ENCODE results near the gene BTD.
"Not testable (repeated sequence)": the region's sequence is repeated elsewhere in the genome, so short reads cannot be mapped to it uniquely, and the experiment has no call there.

The BTD gene

GRCh38 chr3:15604584-15604983, 3.0 kb downstream of the BTD start:
- not testable (repeated sequence) for DNase-seq

DNA sequence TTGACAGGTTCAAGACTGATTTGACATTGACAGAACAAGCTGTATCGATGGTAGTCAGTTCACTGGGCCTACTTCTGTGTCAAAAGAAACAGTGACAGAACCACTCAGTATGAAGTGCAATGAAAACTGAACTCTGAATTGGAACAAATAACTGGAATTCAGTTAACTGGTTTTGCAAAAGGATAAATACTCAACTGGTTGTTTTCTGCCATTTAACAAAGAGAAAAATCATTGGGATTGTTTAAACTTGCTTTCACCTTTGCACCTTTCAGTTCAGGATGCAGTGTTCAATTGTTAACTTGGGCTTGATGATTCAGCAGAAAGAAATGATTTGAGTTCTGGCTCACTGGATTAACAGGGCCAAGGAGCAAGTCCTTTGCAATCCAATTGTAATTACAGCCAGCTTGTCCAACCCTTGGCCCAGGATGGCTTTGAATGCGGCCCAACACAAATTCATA, 4.9 kb downstream of the BTD start:
- DNase-seq = no peak

DNA sequence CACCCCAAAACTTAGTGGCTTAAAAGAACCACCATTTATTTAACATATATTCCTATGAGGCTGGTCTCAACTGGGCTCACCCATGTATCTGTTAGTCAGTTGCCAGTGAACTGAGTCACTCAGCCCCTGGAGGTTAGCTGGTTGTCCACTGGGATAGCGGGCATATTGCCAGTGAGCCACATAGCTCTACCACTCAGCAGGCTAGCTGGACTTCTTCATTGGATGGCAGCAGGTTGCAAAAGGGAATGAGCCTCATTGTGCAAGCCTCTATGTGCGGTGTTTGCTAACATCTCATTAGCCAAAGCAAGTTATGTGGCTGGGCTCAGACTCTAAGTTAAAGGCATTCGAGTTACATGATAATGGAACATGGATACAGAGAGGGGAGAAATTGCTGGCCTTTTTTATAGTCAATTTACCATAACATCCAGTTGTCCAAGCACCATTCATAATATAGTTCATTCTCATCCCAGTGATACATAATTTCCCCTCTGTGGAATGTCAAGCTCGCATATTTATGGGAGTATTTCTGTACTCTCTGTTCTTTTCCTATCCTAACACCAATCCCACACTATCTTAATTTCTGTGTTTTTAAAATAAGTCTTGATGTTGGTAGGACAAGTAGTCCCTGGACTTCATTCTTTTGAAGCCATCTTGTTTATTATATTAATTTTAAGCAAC, 8.7 kb downstream of the BTD start:
- peak; percentile 90 for DNase-seq

GRCh38 chr3:15611018-15611417, 9.5 kb downstream of the BTD start:
- DNase-seq = no peak

GRCh38 chr3:15612001-15612400, 10.5 kb downstream of the BTD start:
- no peak for DNase-seq

- no peak for DNase-seq
Measured at GRCh38 chr3:15614958-15615357, 13.4 kb downstream of the BTD start.

DNA sequence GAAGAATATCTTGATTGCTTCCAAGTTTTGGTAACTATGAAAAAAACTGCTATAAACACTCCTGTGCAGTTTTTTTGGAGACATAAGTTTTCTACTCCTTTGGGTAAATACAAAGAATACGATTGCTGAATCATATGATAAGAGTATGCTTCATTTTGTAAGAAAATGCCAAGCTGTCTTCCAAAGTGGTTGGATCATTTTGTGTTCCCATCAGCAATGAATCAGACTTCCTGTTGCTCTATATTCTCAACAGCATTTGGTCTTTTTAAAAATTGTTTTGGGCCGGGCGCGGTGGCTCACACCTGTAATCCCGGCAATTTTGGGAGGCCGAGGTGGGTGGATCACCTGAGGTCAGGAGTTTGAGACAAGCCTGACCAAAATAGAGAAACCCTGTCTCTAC, 14.5 kb downstream of the BTD start:
- peak; percentile 19 for DNase-seq

DNA sequence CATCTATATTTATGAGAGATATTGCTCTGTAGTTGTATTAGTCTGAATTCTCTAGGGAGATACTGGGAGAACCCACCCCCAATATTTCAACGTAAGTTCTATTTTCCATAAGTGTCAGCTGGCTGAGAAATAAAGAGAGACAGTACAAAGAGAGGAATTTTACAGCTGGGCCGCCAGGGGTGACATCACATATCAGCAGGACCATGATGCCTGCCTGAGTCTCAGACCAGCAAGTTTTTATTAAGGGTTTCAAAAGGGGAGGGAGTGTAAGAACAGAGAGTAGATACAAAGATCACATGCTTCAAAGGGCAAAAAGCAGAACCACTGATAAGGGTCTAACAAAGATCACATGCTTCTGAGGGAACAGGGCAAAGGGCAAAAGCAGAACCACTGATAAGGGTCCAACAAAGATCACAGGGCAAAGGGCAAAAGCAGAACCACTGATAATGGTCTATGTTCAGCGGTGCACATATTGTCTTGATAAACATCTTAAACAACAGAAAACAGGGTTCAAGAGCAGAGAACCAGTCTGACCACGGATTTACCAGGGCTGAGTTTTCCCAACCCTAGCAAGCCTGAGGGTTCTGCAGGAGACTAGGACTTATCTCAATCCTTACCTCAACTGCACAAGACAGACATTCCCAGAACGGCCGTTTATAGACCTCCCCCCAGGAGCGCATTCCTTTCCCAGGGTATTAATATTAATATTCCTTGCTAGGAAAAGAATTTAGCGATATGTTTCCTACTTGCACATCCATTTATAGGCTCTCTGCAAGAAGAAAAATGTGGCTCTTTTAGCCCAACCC, 18.3 kb downstream of the BTD start:
- not testable (repeated sequence) for DNase-seq

DNA sequence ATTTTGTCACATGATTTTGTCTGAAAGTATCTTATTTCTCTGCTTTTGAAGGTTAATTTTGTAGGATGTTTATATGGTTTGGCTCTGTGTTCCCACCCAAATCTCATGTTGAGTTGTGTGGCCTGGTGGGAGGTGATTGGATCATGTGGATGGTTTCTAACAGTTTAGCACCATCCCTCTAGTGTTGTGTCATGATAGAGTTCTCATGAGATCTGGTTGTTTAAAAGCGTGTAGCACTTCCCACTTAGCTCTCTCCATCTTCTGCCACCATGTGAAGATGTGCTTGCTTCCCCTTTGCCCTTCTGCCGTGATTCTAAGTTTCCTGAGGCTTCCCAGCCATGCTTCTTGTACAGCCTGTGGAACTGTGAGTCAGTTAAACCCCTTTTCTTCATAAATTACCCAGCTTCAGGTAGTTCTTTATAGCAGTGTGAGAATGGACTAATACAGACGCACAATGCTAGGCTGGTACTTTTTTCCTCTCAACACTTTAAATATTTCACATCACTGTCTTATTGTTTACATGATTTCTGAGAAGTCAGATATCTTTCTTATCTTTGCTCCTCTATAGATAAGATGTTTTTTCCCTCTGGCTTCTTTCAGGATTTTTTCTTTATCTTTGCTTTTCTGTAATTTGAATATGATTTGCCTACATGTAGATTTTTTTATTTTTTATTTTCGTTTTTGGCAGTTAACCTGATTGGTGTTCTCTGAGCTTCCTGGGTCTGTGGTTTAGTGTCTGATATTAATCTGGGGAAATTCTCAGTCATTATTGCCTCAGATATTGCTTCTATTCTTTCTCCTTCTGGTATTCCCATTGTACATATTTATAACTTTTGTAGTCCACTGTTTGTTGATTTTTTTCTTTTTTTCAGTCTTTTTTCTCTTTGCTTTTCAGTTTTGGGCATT, 22.2 kb downstream of the BTD start:
- DNase-seq = no peak

- DNase-seq = no peak
Measured at GRCh38 chr3:15628967-15629366, 27.4 kb downstream of the BTD start.

DNA sequence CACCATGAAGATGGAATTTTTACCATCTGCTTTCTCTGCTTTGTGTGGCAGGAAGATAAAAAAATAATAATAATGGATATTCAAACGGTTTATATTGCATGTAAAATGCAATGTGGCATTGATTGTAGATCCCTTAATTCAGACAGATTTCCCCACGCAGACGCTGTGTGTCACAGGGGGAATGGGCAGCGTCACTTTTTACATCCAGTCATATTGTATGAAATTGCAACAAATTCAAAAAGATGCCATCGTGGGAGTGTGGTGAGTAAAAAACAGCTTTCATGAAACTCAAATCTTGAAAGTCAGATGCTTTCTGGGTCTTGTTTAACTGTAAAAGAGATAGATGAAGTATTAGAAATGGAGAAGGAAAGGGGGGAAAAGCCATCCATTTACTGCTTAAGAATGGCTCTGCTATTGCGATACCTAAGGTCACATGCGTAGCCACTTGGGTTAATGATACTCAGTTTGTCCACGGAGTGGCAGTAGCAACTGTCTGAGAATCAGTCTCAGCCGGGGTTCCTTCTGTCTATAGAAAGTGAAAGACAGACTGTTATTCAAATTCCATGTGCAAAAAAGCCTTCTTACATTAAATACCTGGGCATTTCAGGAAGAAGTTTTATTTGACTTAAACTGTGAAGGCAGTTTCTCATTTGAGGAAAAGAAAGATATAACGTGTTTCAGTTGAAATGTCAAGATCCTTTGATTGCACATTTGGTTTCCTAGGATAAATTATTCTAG, 28.5 kb downstream of the BTD start:
- DNase-seq = peak; percentile 88

DNA sequence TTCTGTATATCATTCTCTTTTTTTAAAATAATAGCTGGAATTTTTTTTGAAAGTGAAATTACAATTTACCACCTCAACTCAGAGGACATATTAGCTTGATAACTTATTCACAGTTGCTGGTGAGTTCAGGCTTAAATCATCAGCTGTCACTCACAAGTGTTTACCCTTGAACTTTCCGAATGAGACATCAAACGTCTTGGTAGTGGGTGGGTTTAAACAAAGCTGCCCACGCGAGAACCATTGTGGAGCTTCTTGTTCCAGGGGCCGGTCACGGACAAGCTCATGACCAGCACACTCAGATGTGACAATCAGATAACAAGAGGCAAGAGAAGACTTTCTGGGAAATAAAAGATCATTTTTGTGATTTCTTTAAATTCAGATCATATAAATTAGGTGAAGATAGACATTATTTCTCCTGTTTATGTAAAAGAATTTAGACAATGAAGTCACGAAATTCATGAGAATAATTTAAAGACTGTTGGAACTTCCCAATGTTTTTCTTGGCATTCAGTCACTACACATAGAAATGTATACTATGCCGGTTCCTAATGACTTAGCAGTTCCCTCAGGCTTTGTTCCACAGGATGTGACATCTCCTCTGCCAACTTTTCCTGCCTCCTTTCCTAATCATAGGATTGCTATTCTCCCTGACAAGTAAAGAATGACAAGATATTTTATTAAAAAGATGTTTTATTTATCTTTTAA, 29.3 kb downstream of the BTD start:
- DNase-seq = peak; percentile 91

DNA sequence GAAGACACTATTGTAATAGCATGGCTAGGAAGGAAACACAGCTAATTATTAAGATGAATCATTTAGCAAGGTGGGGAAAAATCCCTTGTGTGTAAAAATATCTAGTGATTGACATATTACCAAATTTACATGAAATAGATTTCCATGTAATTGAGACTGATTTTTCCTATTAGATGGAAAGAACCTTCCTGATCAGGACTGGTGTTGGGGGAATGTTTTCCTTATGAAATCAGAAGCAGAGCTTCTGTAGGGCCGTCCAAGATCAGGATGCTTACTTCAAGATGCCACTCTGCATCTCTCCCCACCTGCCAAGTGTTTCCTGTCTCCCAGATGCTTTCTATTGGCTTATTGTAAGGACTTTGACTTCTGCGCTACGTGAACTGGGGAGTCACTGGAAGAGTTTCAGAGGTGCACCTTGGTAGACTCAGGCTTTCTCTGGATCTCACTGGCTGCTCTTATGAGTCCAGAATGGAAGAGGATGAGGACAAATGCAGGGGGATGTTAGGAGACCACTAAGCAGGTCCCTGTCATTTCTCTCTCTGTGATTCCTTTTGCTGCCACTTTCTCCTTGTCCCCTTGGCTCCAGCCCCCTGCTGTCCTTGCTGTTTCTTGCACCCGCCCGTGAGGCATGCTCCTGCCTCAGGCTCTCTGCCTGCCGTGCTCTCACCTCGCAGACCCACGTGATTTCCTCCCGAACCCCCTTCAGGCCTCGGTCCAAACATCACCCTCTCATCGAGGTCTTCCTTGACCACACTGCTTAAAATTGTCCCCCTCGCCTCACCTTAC, 30.1 kb downstream of the BTD start:
- peak; percentile 31 for DNase-seq

DNA sequence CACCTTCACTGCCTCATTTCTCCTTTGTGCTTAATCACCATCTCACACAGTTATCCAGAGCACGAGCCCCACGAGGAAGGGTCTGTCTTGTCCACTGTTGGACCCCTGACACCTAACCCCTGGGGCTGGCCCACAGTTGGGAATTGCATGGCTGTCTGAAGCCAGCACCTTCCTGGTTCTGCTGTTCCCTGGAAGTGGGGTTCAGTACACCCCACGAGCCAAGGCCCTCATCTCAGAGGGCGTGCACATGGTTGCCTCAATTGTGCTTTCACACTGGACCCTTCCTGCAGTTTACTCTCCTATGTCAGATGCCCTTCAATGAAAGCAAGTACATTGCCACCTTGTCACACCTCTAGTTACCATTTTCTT, 30.7 kb downstream of the BTD start:
- DNase-seq = no peak

GRCh38 chr3:15633159-15633558, 31.6 kb downstream of the BTD start:
- no peak for DNase-seq

DNA sequence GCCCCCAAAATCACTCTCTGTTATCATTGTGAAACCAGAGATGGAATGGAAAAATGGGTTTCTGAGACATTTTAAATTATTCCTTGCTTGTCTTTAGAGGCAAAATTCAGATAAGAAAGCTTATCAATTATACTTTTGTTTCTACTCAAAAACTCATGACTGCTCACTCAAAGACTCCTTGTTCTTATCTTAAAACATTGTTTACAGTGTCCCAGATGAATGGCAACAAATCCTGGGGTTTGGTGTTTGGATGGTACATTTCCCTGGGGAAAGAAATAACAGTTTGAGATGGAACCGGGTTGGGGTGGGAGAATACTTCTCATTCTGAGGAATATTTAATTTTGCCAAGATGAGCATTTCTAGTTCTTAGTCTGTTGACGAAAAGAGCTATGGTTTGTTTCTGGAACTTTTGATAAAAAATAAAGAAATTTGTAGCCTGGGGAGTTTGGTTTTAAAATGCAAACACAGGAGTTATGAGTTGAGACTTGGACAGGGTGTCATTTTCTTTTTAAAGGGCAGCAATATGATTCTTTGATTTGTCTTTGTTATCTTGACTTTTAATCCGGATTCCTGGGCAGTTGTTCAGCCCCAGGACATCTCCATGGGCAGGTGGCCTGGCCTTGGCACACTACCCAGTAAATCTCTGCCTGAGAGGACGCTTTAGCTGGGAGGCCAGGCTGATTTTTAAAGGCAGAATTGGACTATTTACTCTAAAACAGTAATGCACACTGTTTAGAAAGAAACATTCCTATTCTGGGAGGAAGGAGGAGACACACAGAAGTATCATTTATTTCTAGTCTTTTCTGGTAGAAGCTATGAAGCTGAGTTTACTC, 32.4 kb downstream of the BTD start:
- peak; percentile 58 for DNase-seq

GRCh38 chr3:15634671-15635070, 33.1 kb downstream of the BTD start:
- DNase-seq = no peak

GRCh38 chr3:15635121-15635661, 33.6 kb downstream of the BTD start:
- DNase-seq = peak; percentile 78

DNA sequence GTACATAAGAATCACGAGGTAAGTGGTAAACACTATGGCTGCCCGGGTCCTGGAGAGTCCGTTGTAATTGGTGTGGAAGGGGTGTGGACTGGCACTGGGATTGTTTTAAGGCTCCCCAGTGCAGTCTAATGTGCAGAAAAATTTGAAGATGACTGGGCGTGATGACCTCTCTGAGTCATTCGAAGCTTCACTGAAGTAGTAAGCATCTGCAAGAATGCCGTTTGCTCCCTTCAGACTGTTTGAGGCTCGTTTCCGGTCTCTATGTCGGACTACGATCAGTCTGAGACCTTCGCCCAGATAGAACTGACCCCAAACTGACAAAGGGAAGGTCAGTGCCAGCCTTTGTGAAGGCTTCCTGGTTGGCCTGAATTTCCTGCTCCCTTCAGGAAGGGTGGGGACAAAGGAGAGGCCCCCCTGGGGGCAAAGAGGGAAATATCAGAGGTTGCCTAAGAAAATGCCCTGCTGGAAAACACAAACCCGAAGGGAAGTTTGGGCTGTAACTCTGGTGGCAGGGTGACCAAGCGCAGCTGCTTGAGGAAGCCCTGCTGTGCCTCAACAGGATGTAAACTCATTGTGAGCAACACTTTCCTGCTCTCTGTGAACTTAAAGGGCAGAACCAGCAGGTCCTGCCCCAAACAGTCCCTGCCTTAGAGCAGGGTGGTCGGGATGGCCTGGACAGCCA, 34.6 kb downstream of the BTD start:
- DNase-seq = peak; percentile 98
